NCI-H1417 (cell line): ENCODE measurements around the gene MRPL38.
"Not testable (repeated sequence)": the region's sequence is repeated elsewhere in the genome, so short reads cannot be mapped to it uniquely, and the experiment has no call there.

ENCODE experiments used
- DNase-seq, 3 experiments: peaks; one replicate each; lab custom pipeline; 2025; lab: John Stamatoyannopoulos, UW

MRPL38 gene

GRCh38 chr17:75876938-75877751, 27.5 kb downstream of the MRPL38 start:
- DNase-seq = peak in 2 of 3 experiments; percentile 52 to 70

- DNase-seq = peak in 2 of 3 experiments; percentile 84 to 89
These were observed 28.3 kb downstream of the MRPL38 start for GRCh38 chr17:75876190-75876937.

- no peak for DNase-seq
These were observed 28.8 kb downstream of the MRPL38 start for GRCh38 chr17:75875940-75876189.

GRCh38 chr17:75875182-75875939, 29.3 kb downstream of the MRPL38 start:
- DNase-seq = no peak

GRCh38 chr17:75874323-75875181, 30.1 kb downstream of the MRPL38 start:
- DNase-seq = no peak

GRCh38 chr17:75873587-75874322, 30.9 kb downstream of the MRPL38 start:
- DNase-seq = no peak

- DNase-seq = peak in 1 of 3 experiments; percentile 34
These were observed 32.0 kb downstream of the MRPL38 start for GRCh38 chr17:75872434-75873351.

- not testable (repeated sequence) for DNase-seq
These were observed 34.5 kb downstream of the MRPL38 start for GRCh38 chr17:75870228-75870627.

GRCh38 chr17:75869282-75870141, 35.2 kb downstream of the MRPL38 start:
- no peak for DNase-seq

- not testable (repeated sequence) for DNase-seq
These were observed 35.9 kb downstream of the MRPL38 start for GRCh38 chr17:75868730-75869281.

GRCh38 chr17:75865404-75866188, 39.1 kb downstream of the MRPL38 start:
- DNase-seq = not testable (repeated sequence)

- not testable (repeated sequence) for DNase-seq
These were observed 39.8 kb downstream of the MRPL38 start for GRCh38 chr17:75864887-75865286.

GRCh38 chr17:75864448-75864871, 40.2 kb downstream of the MRPL38 start:
- DNase-seq = peak in 1 of 3 experiments; percentile 24

GRCh38 chr17:75861927-75862317, 42.8 kb downstream of the MRPL38 start:
- DNase-seq = no peak

GRCh38 chr17:75859358-75859757, 45.3 kb downstream of the MRPL38 start:
- not testable (repeated sequence) for DNase-seq

- peak in 1 of 3 experiments; percentile 75 for DNase-seq
These were observed 48.5 kb downstream of the MRPL38 start for GRCh38 chr17:75856062-75856756.
